NT2/D1 (cell line): Measurements from ENCODE around the gene CERCAM.

Experiments
- YY1 ChIP-seq: IDR thresholded peaks from 2 replicates; pipeline ENCODE4 v1.6.1; 2011; ENCODE audit not compliant: insufficient read length, insufficient read depth
- ZNF274 ChIP-seq: IDR thresholded peaks from 2 replicates; pipeline ENCODE4 v1.6.1; 2011; ENCODE audit warnings: mild to moderate bottlenecking, low read depth, low read length

DNA sequence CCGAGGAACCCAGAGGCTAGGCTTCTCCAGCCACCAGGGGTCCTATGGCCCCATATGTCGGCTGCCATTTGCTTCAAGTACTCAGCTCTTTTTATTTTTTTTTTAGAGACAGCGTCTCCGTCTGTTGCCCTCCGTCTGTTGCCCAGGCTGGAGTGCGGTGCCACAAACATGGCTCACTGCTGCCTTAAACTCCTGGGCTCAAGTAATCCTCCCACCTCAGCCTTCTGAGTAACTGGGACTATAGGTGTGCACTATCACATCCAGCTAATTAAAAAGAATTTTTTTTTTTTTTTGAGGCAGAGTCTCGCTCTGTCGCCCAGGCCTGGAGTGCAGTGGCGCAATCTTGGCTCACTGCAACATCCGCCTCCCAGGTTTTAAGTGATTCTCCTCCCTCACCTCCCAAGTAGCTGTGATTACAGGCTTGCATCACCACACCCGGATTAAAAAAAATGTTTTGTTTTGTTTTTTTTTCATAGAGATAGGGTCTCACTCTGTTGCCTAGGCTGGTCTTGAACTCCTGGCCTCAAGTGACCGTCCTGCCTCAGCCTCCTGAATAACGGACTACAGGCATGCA is 8.9 kb downstream of the CERCAM start:
- TF ChIP-seq ZNF274, result no peak
- no peak for TF ChIP-seq YY1
